Measurements from ENCODE around the gene BTD.

GRCh38 chr3:15591928-15592327 lies 9.6 kb upstream of the BTD start:
- TF ChIP-seq CTCF (optimal IDR thresholded peaks at IDR 0.05 in 1 of 3, IDR thresholded peaks at IDR 0.05 in 1 of 3, conservative IDR thresholded peaks at IDR 0.05 in 1 of 3; ENCODE audit: extremely low read depth in 1 of 3, insufficient read depth in 2 of 3, low read length in 3 of 3): no peak
- no peak for TF ChIP-seq EZH2 (IDR thresholded peaks at IDR 0.05; ENCODE audit: low read length)
